ENCODE results near the gene PDE6B. TPM values are rescaled to one million over a fixed set of nuclear protein-coding genes. Genes with fewer than 3 reads are reported as not detected.

PDE6B gene
- polyA plus RNA-seq, 1 donor (not counting 4 experiments of a cell fraction or from before 2014, with no cell fraction given) = not detected

DNA sequence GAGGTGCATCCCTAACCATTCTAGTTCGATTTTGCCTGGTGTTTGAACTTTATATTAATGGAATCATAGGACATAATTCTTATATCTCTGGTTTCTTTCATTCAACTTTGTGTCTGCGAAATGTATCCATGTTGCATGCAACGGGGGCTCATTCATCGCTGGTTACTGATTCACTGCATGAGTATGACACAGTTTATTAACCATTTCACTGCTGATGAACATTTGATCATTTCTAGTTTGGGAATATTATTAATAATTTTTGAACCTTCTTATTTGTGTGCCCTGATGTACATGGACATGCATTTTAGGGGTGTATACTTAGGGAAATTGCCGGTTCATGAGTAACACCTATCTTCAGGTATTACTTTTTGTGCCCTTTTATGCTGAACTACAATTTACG lies 44.2 kb upstream of the PDE6B start:
- no peak overlapping the region for H3K27ac ChIP-seq (ENCODE audit: control insufficient read depth, insufficient read depth, low read length)
- no peak overlapping the region for H3K4me3 ChIP-seq (ENCODE audit: control insufficient read depth in 2 of 3, extremely low read depth in 1 of 3, insufficient read depth in 2 of 3, low read depth in 1 of 3, low read length in 3 of 3)
- H2AFZ ChIP-seq (ENCODE audit: control insufficient read depth, low read length) = no peak overlapping the region
- no peak for DNase-seq (ENCODE audit: low read depth, low spot score)
- no peak for TF ChIP-seq EZH2 (IDR thresholded peaks at IDR 0.05; ENCODE audit: low read length)
- TF ChIP-seq, protein P1, sequence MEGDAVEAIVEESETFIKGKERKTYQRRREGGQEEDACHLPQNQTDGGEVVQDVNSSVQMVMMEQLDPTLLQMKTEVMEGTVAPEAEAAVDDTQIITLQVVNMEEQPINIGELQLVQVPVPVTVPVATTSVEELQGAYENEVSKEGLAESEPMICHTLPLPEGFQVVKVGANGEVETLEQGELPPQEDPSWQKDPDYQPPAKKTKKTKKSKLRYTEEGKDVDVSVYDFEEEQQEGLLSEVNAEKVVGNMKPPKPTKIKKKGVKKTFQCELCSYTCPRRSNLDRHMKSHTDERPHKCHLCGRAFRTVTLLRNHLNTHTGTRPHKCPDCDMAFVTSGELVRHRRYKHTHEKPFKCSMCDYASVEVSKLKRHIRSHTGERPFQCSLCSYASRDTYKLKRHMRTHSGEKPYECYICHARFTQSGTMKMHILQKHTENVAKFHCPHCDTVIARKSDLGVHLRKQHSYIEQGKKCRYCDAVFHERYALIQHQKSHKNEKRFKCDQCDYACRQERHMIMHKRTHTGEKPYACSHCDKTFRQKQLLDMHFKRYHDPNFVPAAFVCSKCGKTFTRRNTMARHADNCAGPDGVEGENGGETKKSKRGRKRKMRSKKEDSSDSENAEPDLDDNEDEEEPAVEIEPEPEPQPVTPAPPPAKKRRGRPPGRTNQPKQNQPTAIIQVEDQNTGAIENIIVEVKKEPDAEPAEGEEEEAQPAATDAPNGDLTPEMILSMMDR (optimal IDR thresholded peaks at IDR 0.05 in 1 of 3, IDR thresholded peaks at IDR 0.05 in 1 of 3, conservative IDR thresholded peaks at IDR 0.05 in 1 of 3; ENCODE audit: extremely low read depth in 1 of 3, insufficient read depth in 2 of 3, low read length in 3 of 3) = no peak
- no peaks in the 10 kb centered on the region for H3K9me3 ChIP-seq (ENCODE audit: control insufficient read depth, low read depth, low read length)
- H3K9ac ChIP-seq (ENCODE audit: control insufficient read depth, extremely low read depth, insufficient read depth, low read length) = no peak overlapping the region
- H3K4me2 ChIP-seq (ENCODE audit: control insufficient read depth, extremely low read depth, insufficient read depth, low read depth, low read length) = no peak overlapping the region
- peaks cover 35% of the 10 kb centered on the region for H3K27me3 ChIP-seq (ENCODE audit: control insufficient read depth, extremely low read depth, insufficient read depth, low read length)
- no peaks in the 10 kb centered on the region for H3K79me2 ChIP-seq (ENCODE audit: control insufficient read depth, insufficient read depth, low read length)
- peaks cover 10% of the 10 kb centered on the region for H3K4me1 ChIP-seq (ENCODE audit: control insufficient read depth, extremely low read depth, insufficient read depth, low read length)
- no peaks in the 10 kb centered on the region for H3K9me1 ChIP-seq (ENCODE audit: control insufficient read depth, extremely low read depth, insufficient read depth, low read length)
- H4K20me1 ChIP-seq (ENCODE audit: control insufficient read depth, extremely low read depth, insufficient read depth, low read length) = peaks cover 3% of the 10 kb centered on the region
- FAIRE-seq = no peak
- H3K36me3 ChIP-seq (ENCODE audit: control insufficient read depth in 2 of 2, extremely low read depth in 1 of 2, insufficient read depth in 2 of 2, low read length in 2 of 2) = no peaks in the 10 kb centered on the region
- dilution Hi-C loops (cut with MboI; ENCODE audit: extremely low pct_ligation_motif_present, low sequenced_read_pairs) = no loop called here

- Histone ChIP-seq H3K4me2 (ENCODE audit: control insufficient read depth, extremely low read depth, insufficient read depth, low read depth, low read length) (no peak overlapping the region), H4K20me1 (ENCODE audit: control insufficient read depth, extremely low read depth, insufficient read depth, low read length) (peaks cover 3% of the 10 kb centered on the region), H3K9me1 (ENCODE audit: control insufficient read depth, extremely low read depth, insufficient read depth, low read length) (no peaks in the 10 kb centered on the region), H3K36me3 (ENCODE audit: control insufficient read depth in 2 of 2, extremely low read depth in 1 of 2, insufficient read depth in 2 of 2, low read length in 2 of 2) (no peaks in the 10 kb centered on the region), H3K9ac (ENCODE audit: control insufficient read depth, extremely low read depth, insufficient read depth, low read length) (no peak overlapping the region), H3K9me3 (ENCODE audit: control insufficient read depth, low read depth, low read length) (no peaks in the 10 kb centered on the region), H3K79me2 (ENCODE audit: control insufficient read depth, insufficient read depth, low read length) (no peaks in the 10 kb centered on the region), H3K4me1 (ENCODE audit: control insufficient read depth, extremely low read depth, insufficient read depth, low read length) (peaks cover 10% of the 10 kb centered on the region), H2AFZ (ENCODE audit: control insufficient read depth, low read length) (no peak overlapping the region), H3K27me3 (ENCODE audit: control insufficient read depth, extremely low read depth, insufficient read depth, low read length) (peaks cover 31% of the 10 kb centered on the region), H3K27ac (ENCODE audit: control insufficient read depth, insufficient read depth, low read length) (no peak overlapping the region), H3K4me3 (ENCODE audit: control insufficient read depth in 2 of 3, extremely low read depth in 1 of 3, insufficient read depth in 2 of 3, low read depth in 1 of 3, low read length in 3 of 3) (no peak overlapping the region)
- TF ChIP-seq EZH2 (IDR thresholded peaks at IDR 0.05; ENCODE audit: low read length) = no peak
- TF ChIP-seq, protein P1 (optimal IDR thresholded peaks at IDR 0.05 in 1 of 3, IDR thresholded peaks at IDR 0.05 in 1 of 3, conservative IDR thresholded peaks at IDR 0.05 in 1 of 3; ENCODE audit: extremely low read depth in 1 of 3, insufficient read depth in 2 of 3, low read length in 3 of 3) = no peak
- FAIRE-seq (no peak), DNase-seq (ENCODE audit: low read depth, low spot score) (no peak)
- dilution Hi-C loops (cut with MboI; ENCODE audit: extremely low pct_ligation_motif_present, low sequenced_read_pairs) = no loop called here
These were observed 43.5 kb upstream of the PDE6B start for GRCh38 chr4:581753-582361.

All from keratinocyte (primary cell).